Epidermal melanocyte (primary cell): ENCODE data around the gene PEAK1.

Experiments used
- DNase-seq: peaks from one replicate; pipeline ENCODE4 v3.0.0; 2011; ENCODE audit warnings: low spot score; ENCODE audit not compliant: insufficient read length

PEAK1 gene

GRCh38 chr15:77367631-77368030 is 52.3 kb downstream of the PEAK1 start:
- no peak for DNase-seq

GRCh38 chr15:77361456-77361855 is 58.4 kb downstream of the PEAK1 start:
- no peak for DNase-seq

GRCh38 chr15:77358545-77359240 is 61.2 kb downstream of the PEAK1 start:
- no peak for DNase-seq

- no peak for DNase-seq
These were observed 63.6 kb downstream of the PEAK1 start for GRCh38 chr15:77356305-77356704.

- DNase-seq, result no peak
These were observed 64.6 kb downstream of the PEAK1 start for GRCh38 chr15:77355321-77355720.

DNA sequence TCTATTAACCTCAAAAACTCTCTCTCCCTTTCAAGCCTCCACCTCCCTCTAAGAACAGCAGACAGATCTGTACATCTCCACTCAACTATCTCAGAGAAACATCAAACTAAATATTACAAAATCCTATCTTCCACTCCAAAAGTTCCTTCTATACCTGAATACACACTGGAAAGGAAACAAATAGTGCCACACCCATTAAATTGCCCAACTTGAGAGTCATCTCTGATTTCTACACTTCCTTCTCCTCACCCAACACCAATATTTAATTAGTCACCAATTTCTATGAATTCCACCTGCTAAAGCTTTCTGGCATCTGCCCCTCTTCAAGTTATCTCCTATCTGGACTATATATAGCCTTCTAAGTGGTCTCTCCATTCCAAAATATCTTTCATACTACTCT is 65.8 kb downstream of the PEAK1 start:
- DNase-seq, result no peak

GRCh38 chr15:77352887-77353286 is 67.0 kb downstream of the PEAK1 start:
- no peak for DNase-seq

DNA sequence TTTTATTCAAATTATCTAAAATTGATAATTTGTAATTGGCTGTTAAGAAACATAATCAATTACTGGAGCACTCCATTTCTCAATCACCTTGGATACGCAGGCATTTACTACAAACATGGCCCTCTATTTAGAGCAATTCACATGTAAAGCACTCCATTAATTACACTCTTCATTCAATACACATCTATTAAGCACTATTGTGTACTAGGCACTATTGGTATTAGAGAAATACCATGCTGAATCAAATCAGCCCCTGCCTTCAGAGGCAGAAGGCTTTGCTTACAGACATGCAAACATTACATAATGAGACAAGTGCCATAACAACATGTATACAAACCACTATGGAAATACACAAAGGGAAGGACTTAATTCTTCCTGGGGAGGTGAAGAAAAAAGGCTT is 69.1 kb downstream of the PEAK1 start:
- no peak for DNase-seq

DNA sequence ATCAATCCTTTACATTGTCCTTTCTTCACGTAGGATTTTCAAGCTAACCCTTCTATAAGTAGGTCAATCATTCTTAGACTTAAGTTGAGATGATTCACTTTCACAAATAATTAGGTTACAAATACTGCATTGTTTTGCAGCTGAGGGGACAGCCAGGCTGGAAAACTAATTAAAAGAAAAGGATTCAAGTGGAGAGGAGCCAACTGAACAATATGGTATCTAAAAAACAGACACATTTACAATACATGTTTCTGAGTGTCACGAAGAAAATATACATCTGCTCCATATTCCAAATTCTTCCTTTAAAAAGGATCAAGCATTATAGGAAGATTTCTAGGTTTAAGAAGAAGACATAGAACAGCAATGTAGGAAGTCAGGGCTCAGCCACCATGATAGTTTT is 70.2 kb downstream of the PEAK1 start:
- DNase-seq, result no peak

DNA sequence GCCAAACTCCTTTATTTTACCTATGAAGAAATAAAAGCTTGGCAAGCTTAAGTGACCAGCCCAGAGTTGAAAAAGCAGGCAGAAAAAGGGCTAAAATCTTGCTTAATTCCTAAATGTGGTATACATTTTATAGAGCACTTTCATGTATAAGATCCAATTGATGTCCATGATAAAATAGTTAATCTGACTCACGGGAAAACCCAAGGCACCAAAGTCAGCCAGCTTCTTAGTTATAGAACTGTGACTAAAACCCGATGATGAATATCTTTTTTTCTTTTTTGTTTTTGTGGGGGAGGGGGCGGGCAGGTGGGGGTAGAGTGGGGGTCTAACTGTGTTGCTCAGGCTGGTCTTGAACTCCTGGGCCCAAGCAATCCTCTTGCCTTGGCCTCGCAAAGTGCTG is 71.4 kb downstream of the PEAK1 start:
- DNase-seq, result no peak

GRCh38 chr15:77347197-77347596 is 72.7 kb downstream of the PEAK1 start:
- no peak for DNase-seq

GRCh38 chr15:77346245-77347036 is 73.5 kb downstream of the PEAK1 start:
- DNase-seq, result no peak

DNA sequence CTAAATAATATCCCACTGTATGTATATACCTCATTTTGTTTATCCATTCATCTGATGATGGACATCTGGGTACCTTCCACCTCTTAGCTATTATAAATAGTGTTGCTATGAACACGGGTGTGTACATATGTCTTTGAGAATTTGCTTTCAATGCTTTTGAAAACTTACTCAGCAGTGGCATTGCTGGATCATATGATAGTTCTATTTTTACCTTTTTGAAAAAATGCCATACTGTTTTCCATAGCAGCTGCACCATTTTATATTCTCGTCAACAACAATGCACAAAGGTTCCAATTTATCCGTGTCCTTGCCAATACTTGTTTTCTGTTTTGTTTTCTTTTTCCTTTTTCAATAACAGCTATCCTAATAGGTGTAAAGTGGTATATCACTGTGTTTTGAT is 77.1 kb downstream of the PEAK1 start:
- DNase-seq, result no peak

GRCh38 chr15:77340245-77340644 is 79.7 kb downstream of the PEAK1 start:
- DNase-seq, result no peak

GRCh38 chr15:77336006-77336405 is 83.9 kb downstream of the PEAK1 start:
- DNase-seq, result no peak

DNA sequence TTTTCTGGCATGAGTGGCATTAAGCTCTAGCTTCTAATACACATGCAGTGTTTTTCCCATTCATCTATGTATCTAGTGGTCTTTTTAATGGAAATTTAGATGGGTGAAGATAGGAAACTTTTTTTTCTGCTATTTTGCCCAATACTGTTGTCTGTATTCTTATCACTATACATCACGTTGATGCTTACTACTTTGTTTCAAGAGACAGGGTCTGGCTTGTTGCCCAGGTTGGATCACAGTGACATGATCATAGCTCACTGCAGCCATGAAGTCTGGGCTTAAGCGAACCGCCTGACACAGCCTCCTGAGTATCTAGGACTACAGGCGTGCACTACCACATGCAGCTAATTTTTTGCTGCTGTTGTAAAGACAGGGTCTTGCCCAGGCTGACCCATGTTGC is 84.6 kb downstream of the PEAK1 start:
- DNase-seq, result no peak

DNA sequence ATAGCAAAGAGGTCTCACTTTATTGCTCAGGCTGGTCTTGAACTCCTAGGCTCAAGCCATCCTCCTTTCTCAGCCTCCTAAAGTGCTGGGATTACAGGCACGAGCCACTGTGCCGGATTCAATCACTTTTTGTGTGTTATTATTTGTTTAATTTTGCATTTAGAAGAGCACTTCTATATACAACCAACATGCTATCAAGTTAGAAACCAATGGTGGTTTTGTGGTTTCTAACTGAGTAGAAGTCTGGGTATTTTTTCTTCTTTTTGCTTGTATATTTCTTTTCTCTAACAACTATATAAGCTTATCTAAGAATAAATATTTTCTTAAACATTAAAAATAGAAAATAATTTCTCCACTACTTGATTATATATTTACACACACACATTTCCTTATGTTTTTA is 86.7 kb downstream of the PEAK1 start:
- no peak for DNase-seq

GRCh38 chr15:77329202-77329601 is 90.7 kb downstream of the PEAK1 start:
- no peak for DNase-seq

DNA sequence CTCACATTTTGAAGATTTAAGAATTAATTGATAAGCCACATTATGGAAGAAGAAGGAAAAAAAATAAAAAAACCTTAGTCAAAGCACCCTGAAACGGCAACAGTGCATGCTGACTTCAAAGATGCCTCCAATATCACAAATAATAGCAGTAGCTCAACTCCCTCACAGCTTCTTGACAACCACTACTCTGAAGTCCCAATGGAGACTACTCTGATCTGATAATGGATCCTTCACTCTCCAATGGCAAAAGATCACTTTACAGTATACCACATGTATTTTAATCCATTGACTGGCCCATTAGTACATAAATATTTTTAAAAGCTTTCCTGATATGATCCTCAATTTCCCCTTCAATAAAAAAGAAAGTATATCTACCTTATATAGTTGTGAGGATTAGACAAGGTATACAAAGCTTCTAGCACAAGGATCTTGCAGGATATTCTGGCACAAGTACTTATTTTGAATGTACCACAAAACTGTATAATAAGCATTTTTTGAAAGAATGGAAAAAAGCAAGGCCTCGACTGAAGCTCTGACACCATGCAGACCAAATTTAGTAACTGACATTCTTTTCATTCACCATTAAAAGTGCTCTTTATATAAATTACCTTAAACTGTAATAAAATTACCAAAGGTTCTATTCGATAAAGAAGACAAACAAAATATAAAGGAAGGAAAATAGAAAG is 91.9 kb downstream of the PEAK1 start:
- DNase-seq, result no peak

DNA sequence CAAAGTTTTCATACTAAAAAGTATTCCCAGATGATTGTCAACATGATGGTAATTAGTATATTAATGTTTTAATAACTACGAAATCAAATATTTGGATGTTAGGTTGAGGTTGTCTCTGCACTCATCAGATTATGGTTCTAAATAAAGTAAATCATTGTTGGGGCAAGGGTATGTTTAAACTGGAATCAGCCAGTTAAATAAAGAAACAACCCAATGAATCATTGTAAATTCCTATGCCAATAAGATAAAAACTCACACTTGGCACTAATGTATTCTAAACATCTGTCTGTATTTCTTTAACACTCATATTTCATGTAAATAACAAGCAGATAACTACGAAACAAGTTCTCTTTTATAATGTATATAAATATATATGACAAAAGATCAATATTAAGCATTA is 92.7 kb downstream of the PEAK1 start:
- DNase-seq, result no peak

GRCh38 chr15:77326366-77326765 is 93.5 kb downstream of the PEAK1 start:
- no peak for DNase-seq

- no peak for DNase-seq
These were observed 107.4 kb downstream of the PEAK1 start for GRCh38 chr15:77312523-77312922.
